Airway epithelial cell (primary cell): Measurements from ENCODE around the gene CAAP1. TPM values are rescaled to one million over a fixed set of nuclear protein-coding genes. Genes with fewer than 3 reads are reported as not detected.

Experiments used
- total RNA-seq: library from RNA; depleted of rRNA; stranded (reverse); fragments of >200 nt; gene quantifications from 2 replicates; pipeline ENCODE4 v1.2.3, GENCODE V29; 2015

Gene CAAP1
- 17.7 and 20.9 TPM in 2 replicates for total RNA-seq

DNA sequence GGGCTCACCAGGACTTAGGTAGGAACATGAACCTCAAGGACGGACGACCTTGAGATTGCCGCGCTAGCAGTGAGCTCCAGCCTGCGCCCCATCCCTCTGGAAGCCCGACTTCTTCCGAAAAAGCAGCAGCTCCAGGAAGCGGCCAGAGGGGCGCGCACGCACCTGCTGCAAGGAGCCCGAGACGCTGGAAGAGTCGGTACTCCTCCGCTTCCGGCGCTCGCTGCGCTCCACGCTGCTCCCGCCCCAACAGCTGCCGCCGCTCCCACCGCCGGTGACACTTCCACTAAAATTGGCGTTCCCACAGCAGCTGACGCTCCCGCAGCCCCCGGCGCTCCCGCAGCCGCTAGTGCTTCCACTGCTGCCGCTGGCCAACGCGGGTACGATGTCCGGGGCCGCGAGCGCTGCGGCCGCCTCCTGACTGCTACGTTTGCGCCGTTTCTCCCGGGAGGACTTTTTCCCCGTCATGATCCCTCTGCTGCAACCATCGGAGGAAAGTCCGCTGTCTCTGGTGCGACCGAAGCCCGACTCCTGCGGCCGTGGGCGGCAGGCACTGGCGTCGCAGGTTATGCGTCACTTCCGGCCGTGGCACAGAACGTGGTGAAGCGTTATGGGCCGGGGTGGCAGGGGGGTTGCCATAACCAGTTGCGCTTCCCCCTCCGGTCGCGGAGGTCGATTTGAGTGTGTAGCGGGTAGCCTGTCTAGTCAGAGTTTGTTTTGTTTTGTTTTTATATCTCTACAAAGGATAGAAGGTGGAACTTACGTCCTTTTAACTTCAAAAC lies at the start of gene CAAP1:
CAAP1 (minus strand) TSS at position 552 of the 779 bp plus-strand sequence; CDS start at position 465, 87 bp downstream.

Other genes starting within 250 kb of the CAAP1 start
- gene PLAA, start 54.4 kb upstream of the CAAP1 start, total RNA-seq = 31.8 and 37.4 TPM in 2 replicates
- gene IFT74, start 63.6 kb upstream of the CAAP1 start, total RNA-seq = 6.5 and 13.7 TPM in 2 replicates
- gene LRRC19, start 112.9 kb upstream of the CAAP1 start, total RNA-seq = not detected in 2 replicates
- gene TEK, start 216.4 kb upstream of the CAAP1 start, total RNA-seq = under 0.01 and 0.09 TPM in 2 replicates